GM12878 (cell line): ENCODE results near the gene ARHGAP9.

Source experiments
- CBX3 ChIP-seq: fragments of 200-600 bp; sonication (generic); IDR thresholded peaks from 2 replicates; pipeline ENCODE4 v1.6.1; 2016; ENCODE audit warnings: low read depth, borderline replicate concordance
- CTCF ChIP-seq, 3 experiments: IDR thresholded peaks in 2 of 3; conservative IDR thresholded peaks in 1 of 3; 2 replicates each; pipeline ENCODE4 v1.5.1; 2011; ENCODE audit warnings: low read depth in 3 of 3, low read length in 3 of 3, mild to moderate bottlenecking in 3 of 3, control low read depth in 2 of 3, moderate library complexity in 2 of 3, inconsistent platforms in 1 of 3, mixed read lengths in 1 of 3; ENCODE audit not compliant: control insufficient read depth in 2 of 3, insufficient read depth in 1 of 3; ENCODE audit errors: extremely low read depth in 1 of 3
- EZH2 ChIP-seq: IDR thresholded peaks from 2 replicates; pipeline ENCODE4 v1.6.1; 2012; ENCODE audit warnings: low read depth, mild to moderate bottlenecking, control low read depth, inconsistent platforms, low read length, borderline replicate concordance; ENCODE audit not compliant: control insufficient read depth
- FOS ChIP-seq: IDR thresholded peaks from 3 replicates; pipeline ENCODE4 v1.6.1; 2011; ENCODE audit warnings: borderline replicate concordance; ENCODE audit not compliant: insufficient read length; ENCODE audit errors: extremely low read depth
- PKNOX1 ChIP-seq: fragments of 450-650 bp; IDR thresholded peaks from 2 replicates; pipeline ENCODE4 v1.6.1; 2016; ENCODE audit warnings: mild to moderate bottlenecking
- POLR2A ChIP-seq: IDR thresholded peaks from 2 replicates; pipeline ENCODE4 v1.6.1; 2011; ENCODE audit warnings: low read depth, mild to moderate bottlenecking, low read length
- RAD21 ChIP-seq: IDR thresholded peaks from 2 replicates; pipeline ENCODE4 v1.6.1; 2011; ENCODE audit warnings: mild to moderate bottlenecking, low read depth, low read length, moderate library complexity; ENCODE audit not compliant: insufficient read depth
- SRF ChIP-seq, 2 experiments: IDR thresholded peaks; 2 replicates each; pipeline ENCODE4 v1.6.1; 2011; ENCODE audit warnings: low read depth in 2 of 2, low read length in 2 of 2, mild to moderate bottlenecking in 1 of 2, moderate library complexity in 1 of 2
- USF2 ChIP-seq: IDR thresholded peaks from 2 replicates; pipeline ENCODE4 v1.6.1; 2011; ENCODE audit warnings: low read depth, low read length, improper control_type of control experiment, borderline replicate concordance

- no peak for TF ChIP-seq CTCF (IDR thresholded peaks at IDR 0.05 in 2 of 3, conservative IDR thresholded peaks at IDR 0.05 in 1 of 3; ENCODE audit: control insufficient read depth in 2 of 3, extremely low read depth in 1 of 3, insufficient read depth in 1 of 3, low read depth in 3 of 3, low read length in 3 of 3)
- no peak for TF ChIP-seq CBX3
- no peak for TF ChIP-seq PKNOX1
- no peak for TF ChIP-seq SRF (IDR thresholded peaks at IDR 0.05; ENCODE audit: low read depth in 2 of 2, low read length in 2 of 2)
- TF ChIP-seq RAD21, result no peak
- TF ChIP-seq POLR2A, result no peak
- TF ChIP-seq USF2, result no peak
- TF ChIP-seq EZH2, result no peak
- no peak for TF ChIP-seq FOS
Observed at GRCh38 chr12:57473886-57474285, 5.8 kb downstream of the ARHGAP9 start.
